CD14-positive monocyte (primary cell): ENCODE data around the gene BFSP1. TPM values are rescaled to one million over a fixed set of nuclear protein-coding genes. Genes with fewer than 3 reads are reported as not detected.

Experiments
- DNase-seq, 3 donors: peaks; one replicate each; pipeline ENCODE4 v3.0.0-alpha.2; 2011 to 2022
- H2AFZ ChIP-seq: 2 replicates; pipeline ENCODE4 v1.6.0; 2012; ENCODE audit warnings: mild to moderate bottlenecking, low read depth, low read length, inconsistent platforms; ENCODE audit not compliant: insufficient read depth, poor library complexity, severe bottlenecking
- H3K27ac ChIP-seq, 2 donors: 1 replicate in 1 of 2; 2 replicates in 1 of 2; pipeline ENCODE4 v1.5.1; 2012 to 2013; ENCODE audit warnings: low read length in 2 of 2, control low read depth in 1 of 2, inconsistent platforms in 1 of 2, low read depth in 1 of 2, mild to moderate bottlenecking in 1 of 2
- H3K27me3 ChIP-seq, 2 donors: one replicate each; pipeline versions ENCODE4 v1.6.0 to v1.6.1; 2011 to 2013; ENCODE audit warnings: low read length in 2 of 2; ENCODE audit not compliant: control insufficient read depth in 2 of 2, insufficient read depth in 2 of 2
- H3K36me3 ChIP-seq, 2 donors: replicated peaks in 1 of 2; 1 replicate in 1 of 2; 2 replicates in 1 of 2; pipeline versions ENCODE4 v1.5.1 to v1.6.1; 2012 to 2013; ENCODE audit warnings: low read length in 2 of 2, control low read depth in 1 of 2, inconsistent platforms in 1 of 2, mild to moderate bottlenecking in 1 of 2; ENCODE audit not compliant: insufficient read depth in 2 of 2, control insufficient read depth in 1 of 2
- H3K4me1 ChIP-seq, 2 donors: 1 replicate in 1 of 2; 2 replicates in 1 of 2; pipeline versions ENCODE4 v1.5.1 to v1.6.1; 2012 to 2013; ENCODE audit warnings: low read length in 2 of 2, control low read depth in 1 of 2, inconsistent platforms in 1 of 2, mild to moderate bottlenecking in 1 of 2, moderate library complexity in 1 of 2; ENCODE audit not compliant: insufficient read depth in 2 of 2, control insufficient read depth in 1 of 2
- H3K4me2 ChIP-seq: replicated peaks from 2 replicates; pipeline ENCODE3; 2012; ENCODE audit warnings: low read length, moderate library complexity, mild to moderate bottlenecking; ENCODE audit not compliant: poor library complexity, severe bottlenecking; ENCODE audit errors: extremely low read depth
- H3K4me3 ChIP-seq, 3 experiments: fragments of 200-600 bp in 1 of 3; sonication (generic) in 1 of 3; replicated peaks in 1 of 3; 1 replicate in 2 of 3; 2 replicates in 1 of 3; pipeline ENCODE4 v1.5.1; 2011 to 2013; ENCODE audit warnings: low read length in 3 of 3, mild to moderate bottlenecking in 3 of 3, control low read depth in 2 of 3, low read depth in 2 of 3, inconsistent platforms in 1 of 3, moderate library complexity in 1 of 3
- H3K79me2 ChIP-seq: 2 replicates; pipeline ENCODE4 v1.6.0; 2012; ENCODE audit warnings: mild to moderate bottlenecking, control low read depth, inconsistent platforms, low read length, moderate library complexity; ENCODE audit not compliant: insufficient read depth
- H3K9ac ChIP-seq: 2 replicates; pipeline ENCODE4 v1.6.0; 2017; ENCODE audit warnings: low read length, mild to moderate bottlenecking; ENCODE audit not compliant: insufficient read depth, poor library complexity, severe bottlenecking
- H3K9me3 ChIP-seq, 2 donors: replicated peaks in 1 of 2; 1 replicate in 1 of 2; 2 replicates in 1 of 2; pipeline versions ENCODE4 v1.5.1 to v1.6.1; 2012 to 2013; ENCODE audit warnings: low read length in 2 of 2, control low read depth in 1 of 2; ENCODE audit not compliant: control insufficient read depth in 1 of 2, insufficient read depth in 1 of 2
- H4K20me1 ChIP-seq: 2 replicates; pipeline ENCODE4 v1.6.0; 2012; ENCODE audit warnings: mild to moderate bottlenecking, low read length, control low read depth, moderate library complexity; ENCODE audit not compliant: insufficient read depth
- H3K27ac Mint-ChIP-seq, 7 donors: one replicate each; pipeline ENCODE4 v1.8.0; 2020; ENCODE audit warnings: mild to moderate bottlenecking in 7 of 7, mixed read lengths in 7 of 7, moderate library complexity in 6 of 7, inconsistent platforms in 2 of 7
- H3K27me3 Mint-ChIP-seq, 3 donors: one replicate each; pipeline ENCODE4 v1.8.0; 2021 to 2022; ENCODE audit warnings: low read depth in 3 of 3, mild to moderate bottlenecking in 3 of 3, mixed read lengths in 3 of 3, moderate library complexity in 3 of 3, inconsistent platforms in 1 of 3
- H3K36me3 Mint-ChIP-seq, 2 donors: one replicate each; pipeline ENCODE4 v1.8.0; 2020; ENCODE audit warnings: mixed read lengths in 2 of 2, inconsistent platforms in 1 of 2, mild to moderate bottlenecking in 1 of 2
- H3K4me1 Mint-ChIP-seq: one replicate; pipeline ENCODE4 v1.8.0; 2020; ENCODE audit warnings: mild to moderate bottlenecking, mixed read lengths
- H3K4me3 Mint-ChIP-seq, 2 donors: one replicate each; pipeline ENCODE4 v1.8.0; 2020; ENCODE audit warnings: mild to moderate bottlenecking in 2 of 2, mixed read lengths in 2 of 2, moderate library complexity in 1 of 2
- H3K9me3 Mint-ChIP-seq, 7 donors: one replicate each; pipeline ENCODE4 v1.8.0; 2020 to 2022; ENCODE audit warnings: mixed read lengths in 7 of 7, mild to moderate bottlenecking in 6 of 7, moderate library complexity in 6 of 7, inconsistent platforms in 2 of 7
- CTCF ChIP-seq: fragments of 200-600 bp; IDR thresholded peaks from one replicate; pipeline ENCODE4 v1.8.0; 2022; ENCODE audit warnings: antibody characterized with exemption, mild to moderate bottlenecking
- WGBS: methylation state at CpG from one replicate; pipeline ENCODE4 v1.1.5; 2013; ENCODE audit warnings: missing lambda C conversion rate; ENCODE audit not compliant: insufficient coverage; 5-methylcytosine and 5-hydroxymethylcytosine counted together
- intact Hi-C, 2 donors: fragments of 100-400 bp; cut with micrococcal nuclease; formaldehyde crosslinking; loops; one replicate each; pipeline versions ENCODE4 v1.15.0 to v1.15.1; 2023
- polyA plus RNA-seq, 3 donors: library from polyadenylated mRNA; depleted of rRNA in 1 of 3; unstranded in 2 of 3; stranded (reverse) in 1 of 3; fragments of 300-500 nt in 2 of 3; fragments of >200 nt in 1 of 3; fragmentation: Illumina TruSeq in 2 of 3; gene quantifications; 1 replicate in 2 of 3; 2 replicates in 1 of 3; pipeline ENCODE4 v1.2.3, GENCODE V29; 2012 to 2021

BFSP1 gene
- polyA plus RNA-seq, 3 donors, result not detected

GRCh38 chr20:17470973-17471372 is 60.2 kb downstream of the BFSP1 start:
- Histone ChIP-seq H3K4me2 (no peak overlapping the region), H3K36me3 (no peaks in the 10 kb centered on the region), H3K4me1 (no peaks in the 10 kb centered on the region), H3K4me3 (no peak overlapping the region), H4K20me1 (no peaks in the 10 kb centered on the region), H3K27me3 (no peaks in the 10 kb centered on the region), H3K27ac (no peak overlapping the region), H3K9ac (no peak overlapping the region), H3K79me2 (no peaks in the 10 kb centered on the region), H3K9me3 (no peaks in the 10 kb centered on the region), H2AFZ (no peak overlapping the region)
- 94% methylated on average over 4 of the region's 9 CpGs for WGBS
- Mint-ChIP-seq H3K4me3 (no peak overlapping the region), H3K27me3 (peaks cover 1 to 10% (median 2%) of the 10 kb centered on the region in 3 donors), H3K4me1 (no peaks in the 10 kb centered on the region), H3K36me3 (no peaks in the 10 kb centered on the region), H3K9me3 (peaks cover 0 to 5% (median 1%) of the 10 kb centered on the region in 7 donors), H3K27ac (no peak overlapping the region)
- TF ChIP-seq CTCF, result no peak
- no peak for DNase-seq
- intact Hi-C loops, result no loop called here

DNA sequence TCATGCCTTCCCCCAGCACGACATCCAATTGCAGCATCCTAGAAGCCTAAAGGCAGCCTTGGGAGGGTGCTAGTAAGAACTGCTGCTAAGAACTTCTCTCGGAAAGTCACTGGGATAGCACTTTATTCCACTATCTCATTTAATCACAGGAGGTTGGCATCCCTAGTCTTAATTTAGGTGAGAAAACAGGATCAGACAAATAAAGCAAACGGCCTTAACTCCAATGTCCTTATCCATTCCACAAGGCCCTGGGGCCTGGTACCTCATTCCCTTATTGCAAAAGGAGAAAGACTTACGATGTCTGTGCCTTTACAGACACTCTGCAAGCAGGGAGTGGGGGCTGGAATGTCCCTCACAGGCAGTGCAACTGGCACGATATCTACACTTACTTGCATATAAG is 60.7 kb downstream of the BFSP1 start:
- no peaks in the 10 kb centered on the region for H3K79me2 ChIP-seq
- no CpG with 5 or more reads among the region's 5 CpGs for WGBS
- no peaks in the 10 kb centered on the region for H3K36me3 ChIP-seq
- H2AFZ ChIP-seq, result no peak overlapping the region
- Mint-ChIP-seq H3K27ac (no peak overlapping the region), H3K36me3 (no peaks in the 10 kb centered on the region), H3K9me3 (peaks cover 0 to 5% (median 1%) of the 10 kb centered on the region in 7 donors), H3K4me3 (no peak overlapping the region), H3K4me1 (no peaks in the 10 kb centered on the region), H3K27me3 (peaks cover 1 to 10% (median 2%) of the 10 kb centered on the region in 3 donors)
- intact Hi-C loops, result no loop called here
- H3K9me3 ChIP-seq, result no peaks in the 10 kb centered on the region
- H3K27me3 ChIP-seq, result no peaks in the 10 kb centered on the region
- no peak overlapping the region for H3K27ac ChIP-seq
- DNase-seq, result no peak
- H3K4me3 ChIP-seq, result no peak overlapping the region
- no peak for TF ChIP-seq CTCF
- no peaks in the 10 kb centered on the region for H3K4me1 ChIP-seq
- H3K4me2 ChIP-seq, result no peak overlapping the region
- H3K9ac ChIP-seq, result no peak overlapping the region
- no peaks in the 10 kb centered on the region for H4K20me1 ChIP-seq
